ENCODE results near the gene HSPB2.

Gene HSPB2

GRCh38 chr11:111917312-111917711 lies 4.8 kb downstream of the HSPB2 start:
- peaks cover 46% of the 10 kb centered on the region for H3K4me1 ChIP-seq (ENCODE audit: control insufficient read depth, insufficient read depth, low read length)
- no peaks in the 10 kb centered on the region for H3K36me3 ChIP-seq (ENCODE audit: control insufficient read depth, insufficient read depth, low read length, severe bottlenecking)
- no peak for DNase-seq (ENCODE audit: low read depth)
- H3K9me3 ChIP-seq (ENCODE audit: control insufficient read depth, low read length): no peaks in the 10 kb centered on the region
- H3K4me3 ChIP-seq (ENCODE audit: low read length): no peak overlapping the region
- no peaks in the 10 kb centered on the region for H3K27me3 ChIP-seq (replicated peaks; ENCODE audit: control insufficient read depth, insufficient read depth, low read length)
- H3K9ac ChIP-seq (ENCODE audit: low read length): no peak overlapping the region

GRCh38 chr11:111917788-111918187 lies 5.3 kb downstream of the HSPB2 start:
- Histone ChIP-seq H3K36me3 (ENCODE audit: control insufficient read depth, insufficient read depth, low read length, severe bottlenecking) (no peaks in the 10 kb centered on the region), H3K4me1 (ENCODE audit: control insufficient read depth, insufficient read depth, low read length) (peaks cover 50% of the 10 kb centered on the region), H3K9me3 (ENCODE audit: control insufficient read depth, low read length) (no peaks in the 10 kb centered on the region), H3K9ac (ENCODE audit: low read length) (no peak overlapping the region), H3K27me3 (replicated peaks; ENCODE audit: control insufficient read depth, insufficient read depth, low read length) (no peaks in the 10 kb centered on the region), H3K4me3 (ENCODE audit: low read length) (no peak overlapping the region)
- no peak for DNase-seq (ENCODE audit: low read depth)

GRCh38 chr11:111918390-111919256 lies 6.1 kb downstream of the HSPB2 start, which contains the start of gene C11orf52:
C11orf52 (plus strand) TSS chr11:111918913; CDS start chr11:111918973, 60 bp downstream.
- Histone ChIP-seq H3K36me3 (ENCODE audit: control insufficient read depth, insufficient read depth, low read length, severe bottlenecking) (no peaks in the 10 kb centered on the region), H3K9ac (ENCODE audit: low read length) (no peak within 1 kb of the TSS), H3K4me3 (ENCODE audit: low read length) (peak within 1 kb of the TSS; percentile 33), H3K9me3 (ENCODE audit: control insufficient read depth, low read length) (no peaks in the 10 kb centered on the region), H3K4me1 (ENCODE audit: control insufficient read depth, insufficient read depth, low read length) (peaks cover 53% of the 10 kb centered on the region), H3K27me3 (replicated peaks; ENCODE audit: control insufficient read depth, insufficient read depth, low read length) (no peaks in the 10 kb centered on the region)
- DNase-seq (ENCODE audit: low read depth): no peak

- no peaks in the 10 kb centered on the region for H3K36me3 ChIP-seq (ENCODE audit: control insufficient read depth, insufficient read depth, low read length, severe bottlenecking)
- H3K4me1 ChIP-seq (ENCODE audit: control insufficient read depth, insufficient read depth, low read length): peaks cover 56% of the 10 kb centered on the region
- no peaks in the 10 kb centered on the region for H3K27me3 ChIP-seq (replicated peaks; ENCODE audit: control insufficient read depth, insufficient read depth, low read length)
- no peak overlapping the region for H3K4me3 ChIP-seq (ENCODE audit: low read length)
- no peaks in the 10 kb centered on the region for H3K9me3 ChIP-seq (ENCODE audit: control insufficient read depth, low read length)
- no peak for DNase-seq (ENCODE audit: low read depth)
- no peak overlapping the region for H3K9ac ChIP-seq (ENCODE audit: low read length)
These were observed 8.4 kb downstream of the HSPB2 start for GRCh38 chr11:111920908-111921307.

GRCh38 chr11:111921541-111922230 lies 9.2 kb downstream of the HSPB2 start:
- Histone ChIP-seq H3K9me3 (ENCODE audit: control insufficient read depth, low read length) (no peaks in the 10 kb centered on the region), H3K4me3 (ENCODE audit: low read length) (no peak overlapping the region), H3K27me3 (replicated peaks; ENCODE audit: control insufficient read depth, insufficient read depth, low read length) (no peaks in the 10 kb centered on the region), H3K9ac (ENCODE audit: low read length) (peak overlapping the region; percentile 91), H3K4me1 (ENCODE audit: control insufficient read depth, insufficient read depth, low read length) (peaks cover 63% of the 10 kb centered on the region), H3K36me3 (ENCODE audit: control insufficient read depth, insufficient read depth, low read length, severe bottlenecking) (no peaks in the 10 kb centered on the region)
- DNase-seq (ENCODE audit: low read depth): no peak

- peak; percentile 96 for DNase-seq (ENCODE audit: low read depth)
- Histone ChIP-seq H3K4me3 (ENCODE audit: low read length) (peak overlapping the region; percentile 72), H3K9ac (ENCODE audit: low read length) (peak overlapping the region; percentile 91), H3K9me3 (ENCODE audit: control insufficient read depth, low read length) (no peaks in the 10 kb centered on the region), H3K4me1 (ENCODE audit: control insufficient read depth, insufficient read depth, low read length) (peaks cover 70% of the 10 kb centered on the region), H3K27me3 (replicated peaks; ENCODE audit: control insufficient read depth, insufficient read depth, low read length) (no peaks in the 10 kb centered on the region), H3K36me3 (ENCODE audit: control insufficient read depth, insufficient read depth, low read length, severe bottlenecking) (no peaks in the 10 kb centered on the region)
These were observed 10.3 kb downstream of the HSPB2 start for GRCh38 chr11:111922803-111923202.

GRCh38 chr11:111923351-111923788 lies 10.8 kb downstream of the HSPB2 start:
- Histone ChIP-seq H3K36me3 (ENCODE audit: control insufficient read depth, insufficient read depth, low read length, severe bottlenecking) (no peaks in the 10 kb centered on the region), H3K9me3 (ENCODE audit: control insufficient read depth, low read length) (no peaks in the 10 kb centered on the region), H3K9ac (ENCODE audit: low read length) (peak overlapping the region; percentile 91), H3K4me1 (ENCODE audit: control insufficient read depth, insufficient read depth, low read length) (peaks cover 68% of the 10 kb centered on the region), H3K27me3 (replicated peaks; ENCODE audit: control insufficient read depth, insufficient read depth, low read length) (no peaks in the 10 kb centered on the region), H3K4me3 (ENCODE audit: low read length) (peak overlapping the region; percentile 72)
- peak; percentile 62 for DNase-seq (ENCODE audit: low read depth)

GRCh38 chr11:111923951-111924350 lies 11.4 kb downstream of the HSPB2 start:
- Histone ChIP-seq H3K9me3 (ENCODE audit: control insufficient read depth, low read length) (no peaks in the 10 kb centered on the region), H3K9ac (ENCODE audit: low read length) (peak overlapping the region; percentile 91), H3K36me3 (ENCODE audit: control insufficient read depth, insufficient read depth, low read length, severe bottlenecking) (no peaks in the 10 kb centered on the region), H3K27me3 (replicated peaks; ENCODE audit: control insufficient read depth, insufficient read depth, low read length) (no peaks in the 10 kb centered on the region), H3K4me3 (ENCODE audit: low read length) (peak overlapping the region; percentile 72), H3K4me1 (ENCODE audit: control insufficient read depth, insufficient read depth, low read length) (peaks cover 62% of the 10 kb centered on the region)
- peak; percentile 52 for DNase-seq (ENCODE audit: low read depth)

GRCh38 chr11:111925953-111926352 lies 13.4 kb downstream of the HSPB2 start:
- no peak for DNase-seq (ENCODE audit: low read depth)
- no peaks in the 10 kb centered on the region for H3K27me3 ChIP-seq (replicated peaks; ENCODE audit: control insufficient read depth, insufficient read depth, low read length)
- peak overlapping the region; percentile 73 for H3K4me3 ChIP-seq (ENCODE audit: low read length)
- H3K9ac ChIP-seq (ENCODE audit: low read length): peak overlapping the region; percentile 69
- no peaks in the 10 kb centered on the region for H3K9me3 ChIP-seq (ENCODE audit: control insufficient read depth, low read length)
- no peaks in the 10 kb centered on the region for H3K36me3 ChIP-seq (ENCODE audit: control insufficient read depth, insufficient read depth, low read length, severe bottlenecking)
- H3K4me1 ChIP-seq (ENCODE audit: control insufficient read depth, insufficient read depth, low read length): peaks cover 78% of the 10 kb centered on the region

- H3K4me3 ChIP-seq (ENCODE audit: low read length): peak overlapping the region; percentile 80
- peak; percentile 99 for DNase-seq (ENCODE audit: low read depth)
- H3K27me3 ChIP-seq (replicated peaks; ENCODE audit: control insufficient read depth, insufficient read depth, low read length): no peaks in the 10 kb centered on the region
- no peaks in the 10 kb centered on the region for H3K36me3 ChIP-seq (ENCODE audit: control insufficient read depth, insufficient read depth, low read length, severe bottlenecking)
- no peaks in the 10 kb centered on the region for H3K9me3 ChIP-seq (ENCODE audit: control insufficient read depth, low read length)
- peak overlapping the region; percentile 76 for H3K9ac ChIP-seq (ENCODE audit: low read length)
- peaks cover 72% of the 10 kb centered on the region for H3K4me1 ChIP-seq (ENCODE audit: control insufficient read depth, insufficient read depth, low read length)
These were observed 14.2 kb downstream of the HSPB2 start for GRCh38 chr11:111926505-111927391.
